GM20000 (cell line): ENCODE results near the gene GEMIN4.
A peak's percentile ranks its signal among the peaks of the same experiment; 100 is the strongest.
"Not testable (repeated sequence)": the region's sequence is repeated elsewhere in the genome, so short reads cannot be mapped to it uniquely, and the experiment has no call there.

Experiments
- DNase-seq: peaks from one replicate; pipeline ENCODE4 v3.0.0; 2012; ENCODE audit warnings: low spot score
- TF ChIP-seq, protein P1 (sequence below): IDR thresholded peaks from 2 replicates; pipeline ENCODE4 v1.5.1; 2012; ENCODE audit warnings: mild to moderate bottlenecking, control low read depth; ENCODE audit errors: extremely low read depth, missing control alignments

The GEMIN4 gene

GRCh38 chr17:795721-796120, 43.7 kb upstream of the GEMIN4 start:
- TF ChIP-seq, protein P1, sequence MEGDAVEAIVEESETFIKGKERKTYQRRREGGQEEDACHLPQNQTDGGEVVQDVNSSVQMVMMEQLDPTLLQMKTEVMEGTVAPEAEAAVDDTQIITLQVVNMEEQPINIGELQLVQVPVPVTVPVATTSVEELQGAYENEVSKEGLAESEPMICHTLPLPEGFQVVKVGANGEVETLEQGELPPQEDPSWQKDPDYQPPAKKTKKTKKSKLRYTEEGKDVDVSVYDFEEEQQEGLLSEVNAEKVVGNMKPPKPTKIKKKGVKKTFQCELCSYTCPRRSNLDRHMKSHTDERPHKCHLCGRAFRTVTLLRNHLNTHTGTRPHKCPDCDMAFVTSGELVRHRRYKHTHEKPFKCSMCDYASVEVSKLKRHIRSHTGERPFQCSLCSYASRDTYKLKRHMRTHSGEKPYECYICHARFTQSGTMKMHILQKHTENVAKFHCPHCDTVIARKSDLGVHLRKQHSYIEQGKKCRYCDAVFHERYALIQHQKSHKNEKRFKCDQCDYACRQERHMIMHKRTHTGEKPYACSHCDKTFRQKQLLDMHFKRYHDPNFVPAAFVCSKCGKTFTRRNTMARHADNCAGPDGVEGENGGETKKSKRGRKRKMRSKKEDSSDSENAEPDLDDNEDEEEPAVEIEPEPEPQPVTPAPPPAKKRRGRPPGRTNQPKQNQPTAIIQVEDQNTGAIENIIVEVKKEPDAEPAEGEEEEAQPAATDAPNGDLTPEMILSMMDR, result no peak
- DNase-seq, result no peak

- DNase-seq, result no peak
- TF ChIP-seq, protein P1, result no peak
Measured at GRCh38 chr17:795276-795675, 43.2 kb upstream of the GEMIN4 start.

- DNase-seq, result peak; percentile 81
- TF ChIP-seq, protein P1, result peak; percentile 57
Measured at GRCh38 chr17:794876-795275, 42.8 kb upstream of the GEMIN4 start.

DNA sequence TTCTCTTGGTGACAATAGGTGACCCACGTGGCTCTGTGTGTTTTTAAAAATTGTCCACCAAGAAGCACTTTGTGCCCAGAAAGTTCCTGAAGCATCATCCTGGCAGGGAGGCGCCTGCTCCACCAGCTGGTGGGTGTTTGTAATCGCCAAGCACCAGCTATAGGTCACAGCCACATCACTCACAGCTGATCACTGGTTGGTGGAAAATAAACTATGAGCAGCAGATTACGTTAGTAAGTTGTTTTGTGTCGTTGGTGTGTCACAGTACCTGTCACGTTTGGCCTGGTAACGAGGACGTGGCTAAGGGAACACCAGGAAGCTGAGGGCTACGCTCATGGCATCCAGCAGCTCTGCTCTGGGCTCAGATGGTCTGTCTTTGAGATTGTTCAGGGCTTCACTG, 40.2 kb upstream of the GEMIN4 start:
- DNase-seq, result no peak

GRCh38 chr17:791829-792228, 39.8 kb upstream of the GEMIN4 start:
- TF ChIP-seq, protein P1, result no peak
- DNase-seq, result no peak

More for the DNA sequence above, 40.2 kb upstream of the GEMIN4 start:
- TF ChIP-seq, protein P1, result no peak

DNA sequence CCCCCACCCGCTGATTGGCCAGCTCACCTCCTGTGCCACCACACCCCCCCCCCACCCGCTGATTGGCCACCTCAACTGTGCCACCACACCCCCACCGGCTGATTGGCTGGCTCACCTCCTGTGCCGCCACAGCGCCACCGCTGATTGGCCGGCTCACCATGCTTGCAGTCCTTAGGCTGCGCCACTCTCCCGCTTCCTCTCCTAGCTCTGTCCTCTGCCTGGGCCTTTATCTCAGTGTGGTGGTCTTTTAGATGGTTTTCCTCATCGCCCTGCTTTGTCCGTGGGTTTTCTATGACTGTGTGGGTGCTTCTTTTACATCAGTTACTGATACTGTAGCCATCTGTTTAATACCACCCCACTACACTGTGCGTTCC, 38.8 kb upstream of the GEMIN4 start:
- not testable (repeated sequence) for DNase-seq

DNA sequence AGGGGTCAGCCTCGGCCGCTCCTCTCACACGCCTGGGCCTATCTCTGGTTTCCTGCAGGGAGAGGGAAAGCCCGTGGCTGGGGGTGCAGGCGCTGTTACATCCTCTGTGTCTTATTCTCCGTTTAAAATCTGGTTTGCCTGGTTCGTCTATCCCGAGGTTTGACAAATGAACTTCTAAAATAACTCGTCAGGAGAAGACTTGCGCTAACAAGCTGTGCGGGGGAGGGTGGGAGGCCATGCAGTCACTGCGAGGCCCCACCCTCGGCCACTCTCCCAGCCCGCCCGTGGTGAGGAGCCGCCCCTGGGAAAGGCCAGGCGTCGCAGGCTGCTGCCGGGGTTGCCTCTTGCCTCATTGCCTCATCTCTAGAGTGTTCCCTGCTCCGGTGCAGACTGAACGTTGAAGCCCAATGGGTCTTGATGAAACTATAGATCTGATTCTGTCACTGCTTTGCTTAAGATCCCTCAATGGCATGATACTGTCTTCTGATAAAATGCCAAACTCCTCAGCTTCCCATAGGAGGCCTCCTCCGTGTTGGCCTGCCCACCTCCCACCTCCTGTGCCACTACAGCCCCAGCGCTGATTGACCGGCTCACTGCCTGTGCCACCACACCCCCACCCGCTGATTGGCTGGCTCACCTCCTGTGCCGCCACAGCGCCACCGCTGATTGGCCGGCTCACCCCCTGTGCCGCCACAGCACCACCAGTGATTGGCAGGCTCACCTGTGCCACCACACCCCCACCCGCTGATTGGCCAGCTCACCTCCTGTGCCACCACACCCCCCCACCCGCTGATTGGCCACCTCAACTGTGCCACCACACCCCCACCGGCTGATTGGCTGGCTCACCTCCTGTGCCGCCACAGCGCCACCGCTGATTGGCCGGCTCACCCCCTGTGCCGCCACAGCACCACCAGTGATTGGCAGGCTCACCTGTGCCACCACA, 38.1 kb upstream of the GEMIN4 start:
- not testable (repeated sequence) for DNase-seq

GRCh38 chr17:789160-789840, 37.2 kb upstream of the GEMIN4 start:
- DNase-seq, result no peak

More at GRCh38 chr17:789160-789840, 37.2 kb upstream of the GEMIN4 start:
- TF ChIP-seq, protein P1, result no peak
